Body of pancreas (tissue), 4 donors: ENCODE measurements around the gene LCLAT1.

Source experiments
- CTCF ChIP-seq, 7 experiments: fragments of 450-650 bp in 4 of 7; fragments of 200-600 bp in 3 of 7; sonication (generic) in 3 of 7; IDR thresholded peaks; one replicate each; pipeline ENCODE4 v1.5.1; 2016 to 2019; ENCODE audit warnings: antibody characterized with exemption in 7 of 7
- POLR2A ChIP-seq, 3 donors: fragments of 450-650 bp; IDR thresholded peaks; one replicate each; pipeline ENCODE4 v1.6.1; 2016; ENCODE audit warnings: antibody characterized with exemption in 3 of 3, mild to moderate bottlenecking in 2 of 3

DNA sequence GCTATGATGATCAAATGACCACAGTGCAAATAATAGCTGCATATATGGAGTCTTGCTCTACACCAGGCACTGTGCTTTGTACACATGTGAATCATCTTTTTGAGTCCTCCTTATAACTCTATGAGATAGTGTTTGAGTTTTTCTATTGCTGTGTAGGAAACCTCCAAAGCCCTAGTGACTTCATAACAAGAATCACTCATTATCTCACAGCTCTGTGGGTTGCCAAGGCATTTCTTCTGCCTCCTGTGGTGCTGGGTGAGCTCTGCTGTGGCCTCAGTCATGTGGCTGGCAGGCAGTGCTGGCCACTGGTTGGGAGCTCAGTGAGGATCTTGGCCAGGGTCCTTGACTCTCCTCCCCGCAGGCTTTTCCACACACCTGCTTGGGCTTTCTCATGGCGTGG lies 206.8 kb downstream of the LCLAT1 start:
- no peak for TF ChIP-seq CTCF (IDR thresholded peaks at IDR 0.05)
- TF ChIP-seq POLR2A (IDR thresholded peaks at IDR 0.05) = no peak
